ENCODE results near the gene TEKTIP1. TPM values are rescaled to one million over a fixed set of nuclear protein-coding genes. Genes with fewer than 3 reads are reported as not detected.

TEKTIP1 gene
- total RNA-seq, 1 donor from 2014 or later = 0.68 TPM

Other genes starting within 250 kb of the TEKTIP1 start
- gene NFIC, start 172.6 kb upstream of the TEKTIP1 start, total RNA-seq = 38.3 and 49.8 TPM in 2 replicates
- not detected in 2 replicates for gene SMIM24, start 58.6 kb upstream of the TEKTIP1 start, total RNA-seq
- not detected in 2 replicates for gene SMIM44, start 55.7 kb upstream of the TEKTIP1 start, total RNA-seq
- gene DOHH, start 38.5 kb upstream of the TEKTIP1 start, total RNA-seq = 14.5 and 16.2 TPM in 2 replicates
- gene FZR1, start 32.9 kb upstream of the TEKTIP1 start, total RNA-seq = 47.0 and 51.8 TPM in 2 replicates
- gene MFSD12, start 18.4 kb downstream of the TEKTIP1 start, total RNA-seq = 181 and 201 TPM in 2 replicates
- gene HMG20B, start 33.8 kb downstream of the TEKTIP1 start, total RNA-seq = 55.9 and 63.8 TPM in 2 replicates
- gene GIPC3, start 46.3 kb downstream of the TEKTIP1 start, total RNA-seq = 0.09 and 0.10 TPM in 2 replicates
- 0.31 and 0.39 TPM in 2 replicates for gene TBXA2R, start 67.7 kb downstream of the TEKTIP1 start, total RNA-seq
- 22.0 and 26.7 TPM in 2 replicates for gene CACTIN, start 87.6 kb downstream of the TEKTIP1 start, total RNA-seq
- gene PIP5K1C, start 161.3 kb downstream of the TEKTIP1 start, total RNA-seq = 42.0 and 44.2 TPM in 2 replicates
- gene TJP3, start 169.2 kb downstream of the TEKTIP1 start, total RNA-seq = 0.58 and 2.0 TPM in 2 replicates
- gene APBA3, start 222.5 kb downstream of the TEKTIP1 start, total RNA-seq = 16.4 and 16.5 TPM in 2 replicates
- 41.6 and 43.5 TPM in 2 replicates for gene MRPL54, start 223.5 kb downstream of the TEKTIP1 start, total RNA-seq
- gene RAX2, start 233.1 kb downstream of the TEKTIP1 start, total RNA-seq = not detected in 2 replicates
- 0.22 TPM in 1 of 2 replicates, not detected in the other for gene MATK, start 247.2 kb downstream of the TEKTIP1 start, total RNA-seq